Glutamatergic neuron (in vitro differentiated cells): ENCODE results near the gene RABL6. TPM values are rescaled to one million over a fixed set of nuclear protein-coding genes. Genes with fewer than 3 reads are reported as not detected.
"Not testable (repeated sequence)": the region's sequence is repeated elsewhere in the genome, so short reads cannot be mapped to it uniquely, and the experiment has no call there.

ENCODE experiments used
- DNase-seq: peaks from one replicate; pipeline ENCODE4 v3.0.0; 2022
- H3K27ac Mint-ChIP-seq: one replicate; pipeline ENCODE4 v1.8.0; 2020; ENCODE audit warnings: mild to moderate bottlenecking, mixed read lengths, inconsistent platforms; ENCODE audit not compliant: unreplicated experiment
- H3K27me3 Mint-ChIP-seq: one replicate; pipeline ENCODE4 v1.8.0; 2020; ENCODE audit warnings: mild to moderate bottlenecking, moderate library complexity, mixed read lengths, inconsistent platforms; ENCODE audit not compliant: unreplicated experiment
- H3K36me3 Mint-ChIP-seq: one replicate; pipeline ENCODE4 v1.8.0; 2020; ENCODE audit warnings: mild to moderate bottlenecking, mixed read lengths, inconsistent platforms; ENCODE audit not compliant: unreplicated experiment
- H3K4me1 Mint-ChIP-seq: one replicate; pipeline ENCODE4 v1.8.0; 2020; ENCODE audit warnings: mild to moderate bottlenecking, low read depth, mixed read lengths, inconsistent platforms; ENCODE audit not compliant: unreplicated experiment
- H3K4me3 Mint-ChIP-seq: one replicate; pipeline ENCODE4 v1.8.0; 2020; ENCODE audit warnings: mild to moderate bottlenecking, mixed read lengths, inconsistent platforms; ENCODE audit not compliant: unreplicated experiment
- H3K9me3 Mint-ChIP-seq: one replicate; pipeline ENCODE4 v1.8.0; 2020; ENCODE audit warnings: mild to moderate bottlenecking, moderate library complexity, mixed read lengths, inconsistent platforms; ENCODE audit not compliant: unreplicated experiment
- total RNA-seq: library from RNA; stranded (reverse); fragmentation: NEBNext Ultra II Directional; extraction: Animal tissue kit (Norgen Biotek cat#: 25700); gene quantifications from one replicate; pipeline ENCODE4 v1.2.1, GENCODE V29; 2021; ENCODE audit not compliant: unreplicated experiment
- TF ChIP-seq, protein P1 (sequence below): fragments of 200-600 bp; sonication (generic); IDR thresholded peaks from one replicate; pipeline ENCODE4 v1.5.0; 2021; ENCODE audit not compliant: partially characterized antibody, unreplicated experiment

Gene RABL6
- total RNA-seq, 1 donor from 2014 or later = 149 TPM

DNA sequence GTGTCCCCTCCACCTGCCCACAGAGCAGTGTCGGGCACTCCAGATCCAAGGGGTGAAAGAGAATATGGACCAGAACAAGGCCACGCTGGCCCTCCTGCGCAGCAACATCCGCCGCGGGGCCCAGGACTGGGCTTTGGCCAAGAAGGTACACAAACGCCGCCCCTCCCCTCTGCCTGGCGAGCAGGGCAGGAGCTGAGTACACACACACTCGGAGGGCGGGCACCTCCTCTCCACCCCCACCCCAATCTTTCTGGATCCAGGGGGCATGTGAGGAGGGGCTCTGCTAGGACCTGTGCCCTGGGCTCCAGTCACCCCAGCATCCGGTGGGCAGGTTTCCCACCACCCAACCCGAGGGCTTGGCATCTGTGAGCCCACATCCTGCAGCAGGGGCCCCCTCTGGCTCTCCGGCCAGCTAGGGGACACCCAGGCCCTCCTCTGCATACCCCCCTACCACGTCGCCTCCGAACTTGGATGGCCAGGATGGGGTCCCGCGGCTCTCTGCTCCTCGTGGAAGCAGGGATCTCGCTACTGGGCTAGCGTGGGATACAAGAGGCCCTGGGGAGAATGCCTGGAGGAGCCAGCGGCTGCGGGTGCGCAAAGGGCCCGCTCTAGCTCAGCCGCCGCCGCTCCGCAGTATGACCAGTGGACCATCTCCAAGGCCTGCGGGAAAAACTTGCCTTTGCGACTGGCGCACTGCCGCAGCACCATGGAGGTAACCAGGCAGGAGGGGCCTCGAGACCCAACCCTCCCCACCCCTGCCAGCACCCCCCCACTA, 8.5 kb upstream of the RABL6 start:
- H3K4me1 Mint-ChIP-seq = peaks cover 22% of the 10 kb centered on the region
- peaks cover 16% of the 10 kb centered on the region for H3K27me3 Mint-ChIP-seq
- TF ChIP-seq, protein P1, sequence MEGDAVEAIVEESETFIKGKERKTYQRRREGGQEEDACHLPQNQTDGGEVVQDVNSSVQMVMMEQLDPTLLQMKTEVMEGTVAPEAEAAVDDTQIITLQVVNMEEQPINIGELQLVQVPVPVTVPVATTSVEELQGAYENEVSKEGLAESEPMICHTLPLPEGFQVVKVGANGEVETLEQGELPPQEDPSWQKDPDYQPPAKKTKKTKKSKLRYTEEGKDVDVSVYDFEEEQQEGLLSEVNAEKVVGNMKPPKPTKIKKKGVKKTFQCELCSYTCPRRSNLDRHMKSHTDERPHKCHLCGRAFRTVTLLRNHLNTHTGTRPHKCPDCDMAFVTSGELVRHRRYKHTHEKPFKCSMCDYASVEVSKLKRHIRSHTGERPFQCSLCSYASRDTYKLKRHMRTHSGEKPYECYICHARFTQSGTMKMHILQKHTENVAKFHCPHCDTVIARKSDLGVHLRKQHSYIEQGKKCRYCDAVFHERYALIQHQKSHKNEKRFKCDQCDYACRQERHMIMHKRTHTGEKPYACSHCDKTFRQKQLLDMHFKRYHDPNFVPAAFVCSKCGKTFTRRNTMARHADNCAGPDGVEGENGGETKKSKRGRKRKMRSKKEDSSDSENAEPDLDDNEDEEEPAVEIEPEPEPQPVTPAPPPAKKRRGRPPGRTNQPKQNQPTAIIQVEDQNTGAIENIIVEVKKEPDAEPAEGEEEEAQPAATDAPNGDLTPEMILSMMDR = no peak
- H3K27ac Mint-ChIP-seq = no peak overlapping the region
- no peak overlapping the region for H3K4me3 Mint-ChIP-seq
- H3K9me3 Mint-ChIP-seq = peaks cover 12% of the 10 kb centered on the region
- no peak for DNase-seq
- no peaks in the 10 kb centered on the region for H3K36me3 Mint-ChIP-seq

DNA sequence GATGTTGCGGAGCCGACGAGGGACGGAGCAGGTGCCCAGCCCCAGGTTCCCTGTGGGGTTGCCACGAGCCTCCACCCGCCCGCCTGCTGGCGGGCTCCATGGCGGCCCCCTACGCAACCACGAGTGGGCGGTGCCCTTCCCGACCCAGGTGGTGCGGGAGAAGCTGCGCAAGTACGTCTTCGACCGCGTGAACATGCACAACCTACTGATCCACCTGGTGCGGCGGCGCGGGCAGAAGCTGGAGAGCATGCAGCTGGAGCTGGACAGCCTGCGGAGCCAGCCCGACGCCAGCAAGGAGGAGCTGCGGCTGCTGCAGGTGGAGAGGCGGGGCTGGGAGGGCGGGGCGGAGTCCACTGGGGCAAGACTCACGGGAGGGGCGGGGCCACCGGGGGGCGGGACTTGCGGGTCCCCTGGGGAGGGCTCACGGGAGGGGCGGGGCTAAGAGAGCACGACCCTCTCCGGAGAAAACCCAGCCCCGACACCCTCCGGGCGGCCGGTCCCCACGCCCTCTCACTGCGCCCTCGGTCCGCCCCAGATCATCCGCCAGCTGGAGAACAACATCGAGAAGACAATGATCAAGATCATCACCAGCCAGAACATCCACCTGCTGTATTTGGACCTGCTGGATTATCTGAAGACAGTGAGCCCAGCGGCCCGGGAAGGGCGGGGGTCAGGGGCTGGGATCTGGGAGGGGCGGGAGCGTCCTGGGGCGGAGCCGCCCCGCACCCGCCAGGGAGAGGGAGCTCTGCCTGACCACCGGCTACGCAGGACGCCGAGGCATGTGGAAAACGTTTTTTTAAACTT, 7.7 kb upstream of the RABL6 start:
- Mint-ChIP-seq H3K27me3 (peaks cover 16% of the 10 kb centered on the region), H3K27ac (peak overlapping the region; percentile 89), H3K9me3 (peaks cover 12% of the 10 kb centered on the region), H3K4me3 (peak overlapping the region; percentile 94), H3K36me3 (no peaks in the 10 kb centered on the region), H3K4me1 (peaks cover 21% of the 10 kb centered on the region)
- peak; percentile 89 for DNase-seq
- TF ChIP-seq, protein P1 = no peak

DNA sequence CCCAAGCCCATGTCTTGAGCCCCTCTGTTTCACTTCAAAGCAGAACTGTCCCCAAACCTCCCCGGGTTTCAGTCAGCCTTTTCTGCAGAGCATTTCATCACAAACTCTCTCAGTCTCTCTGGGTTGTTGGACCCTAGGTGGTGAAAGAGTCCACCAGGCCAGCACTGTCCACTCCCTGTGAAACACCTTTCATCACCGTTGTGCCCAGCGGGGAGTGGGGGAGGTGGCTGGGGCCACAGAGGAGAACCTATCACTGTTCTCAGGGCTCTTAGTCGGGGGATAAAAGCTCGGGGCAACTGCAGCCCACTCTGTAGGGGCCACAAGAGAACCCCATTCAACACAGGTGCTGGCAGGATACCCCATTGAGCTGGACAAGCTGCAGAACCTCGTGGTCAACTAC, 5.4 kb upstream of the RABL6 start:
- H3K36me3 Mint-ChIP-seq = no peaks in the 10 kb centered on the region
- H3K4me1 Mint-ChIP-seq = peaks cover 4% of the 10 kb centered on the region
- H3K4me3 Mint-ChIP-seq = no peak overlapping the region
- peaks cover 21% of the 10 kb centered on the region for H3K9me3 Mint-ChIP-seq
- no peak for DNase-seq
- H3K27ac Mint-ChIP-seq = peak overlapping the region; percentile 17
- TF ChIP-seq, protein P1 = no peak
- H3K27me3 Mint-ChIP-seq = peaks cover 13% of the 10 kb centered on the region

DNA sequence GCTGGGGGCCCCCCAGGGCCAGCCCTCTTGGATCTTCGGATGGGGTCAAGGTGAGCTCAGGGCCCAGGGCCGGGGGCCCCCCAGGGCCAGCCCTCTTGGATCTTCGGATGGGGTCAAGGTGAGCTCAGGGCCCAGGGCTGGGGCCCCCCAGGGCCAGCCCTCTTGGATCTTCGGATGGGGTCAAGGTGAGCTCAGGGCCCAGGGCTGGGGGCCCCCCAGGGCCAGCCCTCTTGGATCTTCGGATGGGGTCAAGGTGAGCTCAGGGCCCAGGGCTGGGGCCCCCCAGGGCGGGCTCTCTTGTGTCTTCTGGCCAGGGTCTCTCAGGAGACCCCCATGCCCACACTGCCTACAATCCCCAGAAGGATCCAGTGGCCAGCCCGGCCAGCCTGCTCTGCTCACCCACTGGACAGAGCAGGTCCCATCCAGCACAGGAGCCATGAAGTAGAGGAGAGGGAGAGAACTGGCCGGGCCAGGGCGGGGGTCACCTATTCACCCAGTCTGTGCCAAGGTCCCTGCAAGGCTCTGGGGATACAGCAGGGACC, 4.7 kb upstream of the RABL6 start:
- not testable (repeated sequence) for H3K4me1 Mint-ChIP-seq, H3K27ac Mint-ChIP-seq, H3K4me3 Mint-ChIP-seq, H3K36me3 Mint-ChIP-seq, DNase-seq
- Mint-ChIP-seq H3K9me3 (peaks cover 21% of the 10 kb centered on the region), H3K27me3 (peaks cover 13% of the 10 kb centered on the region)

DNA sequence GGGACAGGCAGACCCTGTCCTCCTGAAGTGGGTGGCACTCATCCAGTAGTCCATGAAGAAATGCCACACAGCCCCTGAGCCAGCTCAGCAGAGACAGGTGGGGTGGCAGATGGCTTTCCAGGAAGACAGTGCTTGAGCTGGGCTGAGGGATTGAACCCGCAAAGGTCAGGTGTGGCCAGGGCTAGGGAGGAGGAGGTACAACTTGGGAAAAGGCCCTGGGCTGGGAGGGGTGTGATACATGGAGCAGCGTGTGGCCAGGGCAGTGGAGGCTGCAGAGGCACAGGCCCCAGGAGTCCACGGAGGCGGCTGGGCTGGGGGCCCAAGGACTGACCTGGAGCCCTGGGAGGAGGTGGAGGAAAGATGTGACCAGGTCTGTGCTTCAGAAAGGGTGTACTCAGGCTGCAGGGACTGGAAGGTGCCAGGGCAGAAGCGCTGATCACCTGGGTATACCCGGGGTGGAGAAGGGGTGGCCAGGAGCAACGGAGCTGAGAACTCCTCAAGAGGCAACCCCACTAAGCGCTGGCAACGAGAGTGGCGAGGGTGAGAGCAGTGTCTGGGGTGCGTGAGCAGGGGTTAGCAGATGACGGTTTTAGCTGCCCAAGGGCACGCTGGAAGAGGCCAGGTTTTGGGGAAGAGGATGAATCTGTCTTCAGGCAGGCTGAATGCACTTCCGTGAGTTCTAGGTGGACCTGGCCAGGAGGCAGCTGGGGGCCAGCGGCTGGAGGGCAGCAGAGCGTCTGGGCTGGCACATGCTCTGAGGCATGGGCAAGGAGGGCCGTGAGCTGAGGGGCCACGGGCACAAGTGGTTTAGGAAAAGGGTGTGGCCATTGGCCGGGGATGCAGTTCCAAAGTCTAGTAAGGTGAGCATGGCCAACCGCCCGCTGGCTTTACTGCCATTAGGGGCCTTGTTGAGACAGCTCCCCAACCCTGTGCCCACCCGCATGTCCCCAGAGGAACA, 3.9 kb upstream of the RABL6 start:
- H3K9me3 Mint-ChIP-seq = peaks cover 22% of the 10 kb centered on the region
- H3K27ac Mint-ChIP-seq = no peak overlapping the region
- peaks cover 4% of the 10 kb centered on the region for H3K4me1 Mint-ChIP-seq
- H3K27me3 Mint-ChIP-seq = peaks cover 15% of the 10 kb centered on the region
- no peak for DNase-seq
- peaks cover 1% of the 10 kb centered on the region for H3K36me3 Mint-ChIP-seq
- TF ChIP-seq, protein P1 = no peak
- no peak overlapping the region for H3K4me3 Mint-ChIP-seq
